Motor neuron (in vitro differentiated cells): ENCODE measurements around the gene HOXC9. TPM values are rescaled to one million over a fixed set of nuclear protein-coding genes. Genes with fewer than 3 reads are reported as not detected.

ENCODE experiments used
- ATAC-seq, 8 experiments: fragments of 200-7000 bp; cut with Tn5 transposase; replicated peaks in 6 of 8; 2 replicates each; pipeline ENCODE4 v1.8.0; 2021; ENCODE audit warnings: mild to moderate bottlenecking in 8 of 8, moderate library complexity in 8 of 8
- H3K27ac ChIP-seq, 2 donors: fragments of 250-450 bp; sonication (Bioruptor Pico); 2 replicates each; pipeline ENCODE4 v1.9.0; 2021; ENCODE audit warnings: antibody characterized with exemption in 2 of 2, mild to moderate bottlenecking in 2 of 2, moderate library complexity in 1 of 2
- H3K4me1 ChIP-seq, 2 donors: fragments of 250-450 bp; sonication (Bioruptor Pico); replicated peaks in 1 of 2; 2 replicates each; pipeline ENCODE4 v1.6.1; 2021; ENCODE audit warnings: antibody characterized with exemption in 2 of 2, mild to moderate bottlenecking in 2 of 2, moderate library complexity in 1 of 2
- H3K4me3 ChIP-seq, 5 donors: fragments of 250-450 bp; sonication (Bioruptor Pico); 2 replicates each; pipeline ENCODE4 v1.9.0; 2021; ENCODE audit warnings: antibody characterized with exemption in 5 of 5, mild to moderate bottlenecking in 5 of 5, moderate library complexity in 4 of 5
- WGBS, 10 experiments: fragments of 450-650 bp; shearing (Covaris generic); methylation state at CpG; one replicate each; pipeline ENCODE4 v1.0.0; 2022; 5-methylcytosine and 5-hydroxymethylcytosine counted together
- in situ Hi-C, 9 experiments: fragments of 400-800 bp; cut with MboI; loops; one replicate each; pipeline ENCODE4 v1.15.0; 2021; ENCODE audit warnings: low sequenced_read_pairs in 9 of 9, low pct_unique_long_range_greater_than_20kb in 2 of 9; ENCODE audit not compliant: unreplicated experiment in 9 of 9
- total RNA-seq, 8 experiments: library from RNA; unstranded; fragments of 300-600 nt; gene quantifications; 2 replicates each; pipeline versions ENCODE4 v1.2.3 to v1.2.4, GENCODE V29; 2022

The HOXC9 gene
- total RNA-seq, 8 experiments from 2014 or later = 1.2 to 21.2 (median 2.3) TPM

DNA sequence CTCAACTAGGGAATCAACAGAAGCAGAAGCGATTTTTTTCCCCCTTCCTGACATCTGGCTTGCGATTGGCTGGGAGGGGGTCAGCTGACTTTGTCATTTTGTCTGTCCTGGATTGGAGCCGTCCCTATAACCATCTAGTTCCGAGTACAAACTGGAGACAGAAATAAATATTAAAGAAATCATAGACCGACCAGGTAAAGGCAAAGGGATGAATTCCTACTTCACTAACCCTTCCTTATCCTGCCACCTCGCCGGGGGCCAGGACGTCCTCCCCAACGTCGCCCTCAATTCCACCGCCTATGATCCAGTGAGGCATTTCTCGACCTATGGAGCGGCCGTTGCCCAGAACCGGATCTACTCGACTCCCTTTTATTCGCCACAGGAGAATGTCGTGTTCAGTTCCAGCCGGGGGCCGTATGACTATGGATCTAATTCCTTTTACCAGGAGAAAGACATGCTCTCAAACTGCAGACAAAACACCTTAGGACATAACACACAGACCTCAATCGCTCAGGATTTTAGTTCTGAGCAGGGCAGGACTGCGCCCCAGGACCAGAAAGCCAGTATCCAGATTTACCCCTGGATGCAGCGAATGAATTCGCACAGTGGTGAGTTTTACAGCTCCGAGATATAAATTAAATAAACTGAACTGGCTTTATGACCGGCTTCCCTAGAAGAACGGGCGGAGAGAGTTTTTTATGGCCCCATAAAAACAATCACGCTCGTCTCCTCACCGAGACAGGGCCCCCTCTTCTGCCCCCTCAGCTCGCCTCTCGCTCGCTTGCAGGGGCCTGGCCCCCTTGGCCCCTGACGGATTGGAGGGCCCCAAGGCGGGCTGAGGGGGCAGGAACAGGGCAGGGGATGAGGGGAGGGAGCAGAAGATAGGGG lies 28.6 kb downstream of the HOXC9 start, which contains the start of gene HOXC6:
Gene HOXC6, plus strand, starts transcription at position 127 of the 888 bp plus-strand sequence. Its CDS starts 82 bp downstream, at position 209.
- Histone ChIP-seq H3K27ac (peak within 1 kb of the TSS in 1 of 2 donors; percentile 94), H3K4me3 (peak within 1 kb of the TSS; percentile 35 to 62 (median 46)), H3K4me1 (peaks cover 42 to 58% of the 10 kb centered on the region in 2 donors)
- peak; percentile 11 to 41 (median 20) for ATAC-seq
- in situ Hi-C loops = loop anchor here in 6 of 9 experiments (10.0 to 25.0 kb wide), 4 partner anchors 159 to 334 kb away; partner anchors contain the start of genes GPR84 (in 1 of the 6) and SMUG1 (in 1 of the 6)
- WGBS, 10 experiments = 0 to 6% (median 1%) methylated on average over 1 to 25 of the region's 36 CpGs

DNA sequence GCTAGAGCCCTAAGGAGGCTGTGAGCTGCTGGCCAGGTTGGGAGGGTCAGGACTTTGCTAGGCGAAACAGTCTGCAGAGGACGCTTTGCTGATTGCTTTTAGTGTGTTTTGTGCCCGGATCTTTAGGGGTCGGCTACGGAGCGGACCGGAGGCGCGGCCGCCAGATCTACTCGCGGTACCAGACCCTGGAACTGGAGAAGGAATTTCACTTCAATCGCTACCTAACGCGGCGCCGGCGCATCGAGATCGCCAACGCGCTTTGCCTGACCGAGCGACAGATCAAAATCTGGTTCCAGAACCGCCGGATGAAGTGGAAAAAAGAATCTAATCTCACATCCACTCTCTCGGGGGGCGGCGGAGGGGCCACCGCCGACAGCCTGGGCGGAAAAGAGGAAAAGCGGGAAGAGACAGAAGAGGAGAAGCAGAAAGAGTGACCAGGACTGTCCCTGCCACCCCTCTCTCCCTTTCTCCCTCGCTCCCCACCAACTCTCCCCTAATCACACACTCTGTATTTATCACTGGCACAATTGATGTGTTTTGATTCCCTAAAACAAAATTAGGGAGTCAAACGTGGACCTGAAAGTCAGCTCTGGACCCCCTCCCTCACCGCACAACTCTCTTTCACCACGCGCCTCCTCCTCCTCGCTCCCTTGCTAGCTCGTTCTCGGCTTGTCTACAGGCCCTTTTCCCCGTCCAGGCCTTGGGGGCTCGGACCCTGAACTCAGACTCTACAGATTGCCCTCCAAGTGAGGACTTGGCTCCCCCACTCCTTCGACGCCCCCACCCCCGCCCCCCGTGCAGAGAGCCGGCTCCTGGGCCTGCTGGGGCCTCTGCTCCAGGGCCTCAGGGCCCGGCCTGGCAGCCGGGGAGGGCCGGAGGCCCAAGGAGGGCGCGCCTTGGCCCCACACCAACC lies 29.8 kb downstream of the HOXC9 start:
- ATAC-seq = no peak
- WGBS, 10 experiments = 0 to 87% (median 13%) methylated on average over 2 to 21 of the region's 53 CpGs; no CpG with 5 or more reads in 3 of the 10 experiments
- Histone ChIP-seq H3K4me3 (peak overlapping the region; percentile 35 to 62 (median 46)), H3K27ac (peak overlapping the region in 1 of 2 donors; percentile 94), H3K4me1 (peaks cover 43 to 50% of the 10 kb centered on the region in 2 donors)
- in situ Hi-C loops = loop anchor here in 8 of 9 experiments (5.0 to 25.0 kb wide), 6 partner anchors 158 to 333 kb away; partner anchors contain the start of genes SMUG1 (in 2 of the 8) and GPR84 (in 1 of the 8)

DNA sequence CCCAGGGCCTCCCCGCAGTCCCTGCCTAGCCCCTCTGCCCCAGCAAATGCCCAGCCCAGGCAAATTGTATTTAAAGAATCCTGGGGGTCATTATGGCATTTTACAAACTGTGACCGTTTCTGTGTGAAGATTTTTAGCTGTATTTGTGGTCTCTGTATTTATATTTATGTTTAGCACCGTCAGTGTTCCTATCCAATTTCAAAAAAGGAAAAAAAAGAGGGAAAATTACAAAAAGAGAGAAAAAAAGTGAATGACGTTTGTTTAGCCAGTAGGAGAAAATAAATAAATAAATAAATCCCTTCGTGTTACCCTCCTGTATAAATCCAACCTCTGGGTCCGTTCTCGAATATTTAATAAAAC lies 30.5 kb downstream of the HOXC9 start:
- H3K4me1 ChIP-seq = peaks cover 49 to 50% of the 10 kb centered on the region in 2 donors
- in situ Hi-C loops = loop anchor here in 4 of 9 experiments (5.0 to 25.0 kb wide), 4 partner anchors 157 to 332 kb away; partner anchors contain the start of genes SMUG1 (in 2 of the 4) and GPR84 (in 1 of the 4)
- 8 to 85% (median 14%) methylated on average over 5 to 6 of the region's 7 CpGs for WGBS, 10 experiments
- peak overlapping the region; percentile 35 to 62 (median 46) for H3K4me3 ChIP-seq
- no peak for ATAC-seq
- peak overlapping the region in 1 of 2 donors; percentile 94 for H3K27ac ChIP-seq

DNA sequence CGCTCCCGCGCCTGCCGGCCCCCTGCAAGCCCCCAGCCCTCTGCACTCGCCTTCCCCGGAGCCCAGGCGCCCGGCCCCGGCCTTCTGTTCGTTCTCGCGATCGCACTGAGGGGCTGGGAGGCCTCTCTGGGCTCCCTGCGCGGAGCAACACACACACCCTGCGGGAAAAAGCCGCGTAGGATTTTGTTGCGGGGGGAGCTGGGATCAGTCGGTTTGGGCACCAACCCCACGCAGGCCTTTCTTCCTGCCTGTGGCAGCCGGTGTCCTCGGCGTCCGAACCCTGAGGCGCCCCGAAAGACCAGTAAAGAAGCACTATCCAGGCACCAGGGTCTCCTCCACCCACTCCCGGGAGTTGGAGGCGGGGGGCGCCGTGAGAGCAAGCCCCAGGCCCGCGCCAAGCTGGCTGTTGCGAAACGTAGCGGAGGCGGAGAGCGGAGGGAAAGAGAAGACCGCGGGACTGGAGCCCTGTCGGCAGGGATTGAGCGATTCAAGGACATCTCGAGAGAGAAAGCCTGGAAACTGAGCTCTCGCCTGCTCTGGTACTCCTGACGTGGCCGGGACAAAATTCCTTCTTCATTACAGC lies 31.0 kb downstream of the HOXC9 start:
- ATAC-seq = peak in 7 of 8 experiments; percentile 4 to 34 (median 10)
- Histone ChIP-seq H3K4me1 (peaks cover 50 to 55% of the 10 kb centered on the region in 2 donors), H3K4me3 (peak overlapping the region; percentile 15 to 62 (median 46)), H3K27ac (peak overlapping the region; percentile 62 to 94)
- WGBS, 10 experiments = 0 to 100% (median 13%) methylated on average over 1 to 10 of the region's 46 CpGs; no CpG with 5 or more reads in 4 of the 10 experiments
- in situ Hi-C loops = loop anchor here in 4 of 9 experiments (5.0 to 25.0 kb wide), 4 partner anchors 156 to 331 kb away; partner anchors contain the start of genes SMUG1 (in 2 of the 4) and GPR84 (in 1 of the 4)

DNA sequence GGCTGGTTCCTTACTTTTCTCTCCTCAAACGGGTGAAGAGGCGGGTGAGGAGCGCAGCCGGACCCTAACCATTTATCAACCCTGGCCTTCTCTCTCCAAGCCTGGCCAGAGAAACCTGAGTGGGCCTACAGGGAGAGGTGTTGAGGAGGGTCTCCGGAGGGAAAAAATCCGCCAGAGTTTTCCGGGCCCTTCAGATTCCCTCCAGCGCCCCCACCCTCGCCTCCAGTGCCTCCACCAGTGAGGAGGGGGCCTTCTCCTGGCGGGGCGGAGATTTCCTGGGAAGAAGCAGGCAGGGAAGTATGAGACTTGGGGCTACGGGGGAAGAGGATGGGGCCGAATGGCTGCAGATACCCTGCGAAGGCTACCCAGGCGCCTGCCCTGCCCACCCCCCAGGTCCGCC lies 31.5 kb downstream of the HOXC9 start:
- ATAC-seq = no peak
- H3K27ac ChIP-seq = peak overlapping the region; percentile 62 to 94
- in situ Hi-C loops = loop anchor here in 4 of 9 experiments (5.0 to 25.0 kb wide), 4 partner anchors 156 to 331 kb away; partner anchors contain the start of genes SMUG1 (in 2 of the 4) and GPR84 (in 1 of the 4)
- peak overlapping the region; percentile 15 to 62 (median 46) for H3K4me3 ChIP-seq
- WGBS, 10 experiments = 47 to 89% (median 58%) methylated on average over 2 to 11 of the region's 16 CpGs; no CpG with 5 or more reads in 7 of the 10 experiments
- peaks cover 50 to 60% of the 10 kb centered on the region in 2 donors for H3K4me1 ChIP-seq

GRCh38 chr12:54032086-54032619 lies 32.2 kb downstream of the HOXC9 start:
- WGBS, 10 experiments = 0 to 93% (median 52%) methylated on average over 1 to 3 of the region's 6 CpGs; no CpG with 5 or more reads in 3 of the 10 experiments
- H3K4me3 ChIP-seq = peak overlapping the region; percentile 41 to 58 (median 45)
- in situ Hi-C loops = loop anchor here in 4 of 9 experiments (5.0 to 25.0 kb wide), 4 partner anchors 155 to 330 kb away; partner anchors contain the start of genes SMUG1 (in 2 of the 4) and GPR84 (in 1 of the 4)
- peaks cover 50 to 66% of the 10 kb centered on the region in 2 donors for H3K4me1 ChIP-seq
- no peak for ATAC-seq
- peak overlapping the region; percentile 2 to 94 for H3K27ac ChIP-seq

- 0 to 7% (median 0%) methylated on average over 1 to 6 of the region's 12 CpGs; no CpG with 5 or more reads in 2 of the 10 experiments for WGBS, 10 experiments
- ATAC-seq = peak in 7 of 8 experiments; percentile 2 to 47 (median 34)
- Histone ChIP-seq H3K4me1 (peaks cover 49 to 72% of the 10 kb centered on the region in 2 donors), H3K4me3 (peak within 1 kb of the TSS; percentile 41 to 62 (median 49)), H3K27ac (peak within 1 kb of the TSS; percentile 94)
- in situ Hi-C loops = loop anchor here in 4 of 9 experiments (5.0 to 25.0 kb wide), 4 partner anchors 155 to 330 kb away; partner anchors contain the start of genes SMUG1 (in 2 of the 4) and GPR84 (in 1 of the 4)
These were observed 32.7 kb downstream of the HOXC9 start, which contains the start of gene HOXC5 for GRCh38 chr12:54032627-54033100. Gene HOXC5, plus strand, starts transcription at chr12:54033050. Its CDS starts 73 bp downstream, at chr12:54033123.

GRCh38 chr12:54033106-54033979 lies 33.4 kb downstream of the HOXC9 start:
- in situ Hi-C loops = loop anchor here in 4 of 9 experiments (5.0 to 25.0 kb wide), 4 partner anchors 154 to 329 kb away; partner anchors contain the start of genes SMUG1 (in 2 of the 4) and GPR84 (in 1 of the 4)
- Histone ChIP-seq H3K27ac (peak overlapping the region; percentile 91 to 94), H3K4me3 (peak overlapping the region; percentile 41 to 58 (median 45)), H3K4me1 (peaks cover 44 to 73% of the 10 kb centered on the region in 2 donors)
- WGBS, 10 experiments = 0 to 5% (median 0%) methylated on average over 2 to 28 of the region's 61 CpGs; no CpG with 5 or more reads in 1 of the 10 experiments
- peak; percentile 21 to 66 (median 52) for ATAC-seq

- WGBS, 10 experiments = 0 to 21% (median 0%) methylated on average over 1 to 15 of the region's 57 CpGs; no CpG with 5 or more reads in 6 of the 10 experiments
- Histone ChIP-seq H3K4me3 (peak overlapping the region; percentile 41 to 58 (median 45)), H3K27ac (peak overlapping the region; percentile 91 to 94), H3K4me1 (peaks cover 44 to 73% of the 10 kb centered on the region in 2 donors)
- peak; percentile 6 to 46 (median 26) for ATAC-seq
- in situ Hi-C loops = loop anchor here in 4 of 9 experiments (5.0 to 25.0 kb wide), 4 partner anchors 153 to 328 kb away; partner anchors contain the start of genes SMUG1 (in 2 of the 4) and GPR84 (in 1 of the 4)
These were observed 34.2 kb downstream of the HOXC9 start for GRCh38 chr12:54033980-54034784.
